Measurements from ENCODE around the gene THTPA.
"Not testable (repeated sequence)": the region's sequence is repeated elsewhere in the genome, so short reads cannot be mapped to it uniquely, and the experiment has no call there.

Gene THTPA

GRCh38 chr14:23580948-23581281 is 24.8 kb downstream of the THTPA start:
- H3K23ac ChIP-seq (ENCODE audit: low read depth, low read length, poor library complexity), result no peak overlapping the region
- no peak overlapping the region for H3K9ac ChIP-seq (ENCODE audit: low read depth, low read length, poor library complexity)
- no peak overlapping the region for H2BK12ac ChIP-seq (ENCODE audit: low read length)
- H3K4me3 ChIP-seq (ENCODE audit: low read length in 2 of 2), result no peak overlapping the region
- H4K8ac ChIP-seq (ENCODE audit: low read depth, low read length), result no peak overlapping the region
- no peaks in the 10 kb centered on the region for H3K9me3 ChIP-seq (replicated peaks in 1 of 2; ENCODE audit: control insufficient read depth in 2 of 2, insufficient read depth in 1 of 2, low read depth in 1 of 2, low read length in 2 of 2)
- peaks cover 12 to 39% (median 18%) of the 10 kb centered on the region in 3 experiments for H3K27me3 ChIP-seq (ENCODE audit: control insufficient read depth in 3 of 3, insufficient read depth in 3 of 3, low read depth in 1 of 3, low read length in 3 of 3)
- H2BK5ac ChIP-seq (ENCODE audit: low read length), result no peak overlapping the region
- no peak overlapping the region for H2BK15ac ChIP-seq (ENCODE audit: low read length)
- peak overlapping the region; percentile 71 for H3K14ac ChIP-seq (ENCODE audit: low read length)
- no peak overlapping the region for H2BK120ac ChIP-seq (ENCODE audit: low read depth, low read length)
- DNase-seq (ENCODE audit: low spot score), result no peak
- peaks cover 3% of the 10 kb centered on the region for H3K79me1 ChIP-seq (ENCODE audit: low read depth, low read length)
- no peak overlapping the region for H3K4ac ChIP-seq (ENCODE audit: low read length)
- no CpG with 5 or more reads among the region's 8 CpGs for WGBS, 2 donors (ENCODE audit: extremely low coverage in 2 of 2, insufficient read length in 2 of 2, insufficient replicate concordance in 1 of 2)
- no peak overlapping the region for H2AK5ac ChIP-seq (ENCODE audit: low read depth, low read length)
- H3K4me1 ChIP-seq (ENCODE audit: control insufficient read depth in 2 of 2, insufficient read depth in 1 of 2, low read depth in 1 of 2, low read length in 2 of 2), result peaks cover 6 to 13% of the 10 kb centered on the region in 2 donors
- H3K27ac ChIP-seq (replicated peaks; ENCODE audit: low read length), result no peak overlapping the region
- no peaks in the 10 kb centered on the region for H3K36me3 ChIP-seq (replicated peaks in 1 of 2; ENCODE audit: control insufficient read depth in 2 of 2, insufficient read depth in 2 of 2, low read length in 2 of 2)
- H4K91ac ChIP-seq (ENCODE audit: low read depth, low read length, poor library complexity), result no peak overlapping the region
- H2AFZ ChIP-seq (ENCODE audit: low read length), result no peak overlapping the region
- H3K18ac ChIP-seq (ENCODE audit: low read length), result peak overlapping the region; percentile 57
- H3K4me2 ChIP-seq (ENCODE audit: insufficient read depth, low read length, poor library complexity, severe bottlenecking), result no peak overlapping the region

- H3K9ac ChIP-seq (ENCODE audit: low read depth, low read length, poor library complexity), result no peak overlapping the region
These were observed 27.1 kb downstream of the THTPA start for GRCh38 chr14:23582906-23583760.

GRCh38 chr14:23583761-23584526 is 27.9 kb downstream of the THTPA start:
- H2AFZ ChIP-seq (ENCODE audit: low read length); H2BK5ac ChIP-seq (ENCODE audit: low read length); H3K9ac ChIP-seq (ENCODE audit: low read depth, low read length, poor library complexity); H3K23ac ChIP-seq (ENCODE audit: low read depth, low read length, poor library complexity); H4K91ac ChIP-seq (ENCODE audit: low read depth, low read length, poor library complexity); H4K8ac ChIP-seq (ENCODE audit: low read depth, low read length); DNase-seq (ENCODE audit: low spot score); H3K18ac ChIP-seq (ENCODE audit: low read length); H2BK12ac ChIP-seq (ENCODE audit: low read length); H2BK15ac ChIP-seq (ENCODE audit: low read length); H3K9me3 ChIP-seq (replicated peaks in 1 of 2; ENCODE audit: control insufficient read depth in 2 of 2, insufficient read depth in 1 of 2, low read depth in 1 of 2, low read length in 2 of 2); H2AK5ac ChIP-seq (ENCODE audit: low read depth, low read length); H3K27ac ChIP-seq (replicated peaks; ENCODE audit: low read length); H3K4me3 ChIP-seq (ENCODE audit: low read length in 2 of 2); H3K36me3 ChIP-seq (replicated peaks in 1 of 2; ENCODE audit: control insufficient read depth in 2 of 2, insufficient read depth in 2 of 2, low read length in 2 of 2); H2BK120ac ChIP-seq (ENCODE audit: low read depth, low read length); H3K79me1 ChIP-seq (ENCODE audit: low read depth, low read length); H3K4me1 ChIP-seq (ENCODE audit: control insufficient read depth in 2 of 2, insufficient read depth in 1 of 2, low read depth in 1 of 2, low read length in 2 of 2); H3K4me2 ChIP-seq (ENCODE audit: insufficient read depth, low read length, poor library complexity, severe bottlenecking); H3K4ac ChIP-seq (ENCODE audit: low read length): not testable (repeated sequence)
- Histone ChIP-seq H3K14ac (ENCODE audit: low read length) (peak overlapping the region; percentile 21), H3K27me3 (ENCODE audit: control insufficient read depth in 3 of 3, insufficient read depth in 3 of 3, low read depth in 1 of 3, low read length in 3 of 3) (peaks cover 0 to 15% (median 0%) of the 10 kb centered on the region in 3 experiments)
- no CpG with 5 or more reads among the region's 25 CpGs for WGBS, 2 donors (ENCODE audit: extremely low coverage in 2 of 2, insufficient read length in 2 of 2, insufficient replicate concordance in 1 of 2)

More at GRCh38 chr14:23582906-23583760, 27.1 kb downstream of the THTPA start:
- no peak overlapping the region for H3K23ac ChIP-seq (ENCODE audit: low read depth, low read length, poor library complexity)
- no peak overlapping the region for H3K4me3 ChIP-seq (ENCODE audit: low read length in 2 of 2)
- no peak overlapping the region for H2AFZ ChIP-seq (ENCODE audit: low read length)
- H2BK15ac ChIP-seq (ENCODE audit: low read length), result no peak overlapping the region
- H2BK12ac ChIP-seq (ENCODE audit: low read length), result no peak overlapping the region
- no peak overlapping the region for H2BK5ac ChIP-seq (ENCODE audit: low read length)
- no peaks in the 10 kb centered on the region for H3K79me1 ChIP-seq (ENCODE audit: low read depth, low read length)
- no peak overlapping the region for H3K27ac ChIP-seq (replicated peaks; ENCODE audit: low read length)
- no peak overlapping the region for H3K4ac ChIP-seq (ENCODE audit: low read length)
- H4K8ac ChIP-seq (ENCODE audit: low read depth, low read length), result no peak overlapping the region
- no CpG with 5 or more reads among the region's 3 CpGs for WGBS, 2 donors (ENCODE audit: extremely low coverage in 2 of 2, insufficient read length in 2 of 2, insufficient replicate concordance in 1 of 2)
- no peaks in the 10 kb centered on the region for H3K36me3 ChIP-seq (replicated peaks in 1 of 2; ENCODE audit: control insufficient read depth in 2 of 2, insufficient read depth in 2 of 2, low read length in 2 of 2)
- H3K14ac ChIP-seq (ENCODE audit: low read length), result no peak overlapping the region
- H3K9me3 ChIP-seq (replicated peaks in 1 of 2; ENCODE audit: control insufficient read depth in 2 of 2, insufficient read depth in 1 of 2, low read depth in 1 of 2, low read length in 2 of 2), result no peaks in the 10 kb centered on the region
- H2AK5ac ChIP-seq (ENCODE audit: low read depth, low read length), result no peak overlapping the region
- no peak for DNase-seq (ENCODE audit: low spot score)
- no peak overlapping the region for H2BK120ac ChIP-seq (ENCODE audit: low read depth, low read length)
- H4K91ac ChIP-seq (ENCODE audit: low read depth, low read length, poor library complexity), result no peak overlapping the region
- peaks cover 6 to 8% of the 10 kb centered on the region in 2 donors for H3K4me1 ChIP-seq (ENCODE audit: control insufficient read depth in 2 of 2, insufficient read depth in 1 of 2, low read depth in 1 of 2, low read length in 2 of 2)
- H3K4me2 ChIP-seq (ENCODE audit: insufficient read depth, low read length, poor library complexity, severe bottlenecking), result no peak overlapping the region
- no peak overlapping the region for H3K18ac ChIP-seq (ENCODE audit: low read length)
- H3K27me3 ChIP-seq (ENCODE audit: control insufficient read depth in 3 of 3, insufficient read depth in 3 of 3, low read depth in 1 of 3, low read length in 3 of 3), result peaks cover 0 to 20% (median 0%) of the 10 kb centered on the region in 3 experiments

GRCh38 chr14:23584527-23585203 is 28.6 kb downstream of the THTPA start:
- H4K91ac ChIP-seq (ENCODE audit: low read depth, low read length, poor library complexity); H3K9ac ChIP-seq (ENCODE audit: low read depth, low read length, poor library complexity); H3K4me3 ChIP-seq (ENCODE audit: low read length in 2 of 2); H3K14ac ChIP-seq (ENCODE audit: low read length); H3K27ac ChIP-seq (replicated peaks; ENCODE audit: low read length); H2BK120ac ChIP-seq (ENCODE audit: low read depth, low read length); H3K36me3 ChIP-seq (replicated peaks in 1 of 2; ENCODE audit: control insufficient read depth in 2 of 2, insufficient read depth in 2 of 2, low read length in 2 of 2); H3K4me2 ChIP-seq (ENCODE audit: insufficient read depth, low read length, poor library complexity, severe bottlenecking); H4K8ac ChIP-seq (ENCODE audit: low read depth, low read length); H3K4ac ChIP-seq (ENCODE audit: low read length); H2BK5ac ChIP-seq (ENCODE audit: low read length); H3K18ac ChIP-seq (ENCODE audit: low read length); DNase-seq (ENCODE audit: low spot score); H2BK15ac ChIP-seq (ENCODE audit: low read length); H2BK12ac ChIP-seq (ENCODE audit: low read length); H3K23ac ChIP-seq (ENCODE audit: low read depth, low read length, poor library complexity); H3K79me1 ChIP-seq (ENCODE audit: low read depth, low read length); H2AK5ac ChIP-seq (ENCODE audit: low read depth, low read length); H3K4me1 ChIP-seq (ENCODE audit: control insufficient read depth in 2 of 2, insufficient read depth in 1 of 2, low read depth in 1 of 2, low read length in 2 of 2); H2AFZ ChIP-seq (ENCODE audit: low read length); H3K27me3 ChIP-seq (ENCODE audit: control insufficient read depth in 3 of 3, insufficient read depth in 3 of 3, low read depth in 1 of 3, low read length in 3 of 3); H3K9me3 ChIP-seq (replicated peaks in 1 of 2; ENCODE audit: control insufficient read depth in 2 of 2, insufficient read depth in 1 of 2, low read depth in 1 of 2, low read length in 2 of 2): not testable (repeated sequence)
- no CpG with 5 or more reads among the region's 26 CpGs for WGBS, 2 donors (ENCODE audit: extremely low coverage in 2 of 2, insufficient read length in 2 of 2, insufficient replicate concordance in 1 of 2)
